ENCODE measurements around the gene ALDH8A1. TPM values are rescaled to one million over a fixed set of nuclear protein-coding genes. Genes with fewer than 3 reads are reported as not detected.

ALDH8A1 gene
- total RNA-seq (2021; fragmentation: NEBNext Ultra II Directional; extraction: Animal tissue kit (Norgen Biotek cat#: 25700)): not detected
- long read RNA-seq: 0 reads

- no peak within 1 kb of the TSS for H3K27ac Mint-ChIP-seq
- no peak for TF ChIP-seq CTCF (IDR thresholded peaks at IDR 0.05)
- H3K4me3 Mint-ChIP-seq: no peak within 1 kb of the TSS
- H3K4me1 Mint-ChIP-seq (ENCODE audit: low read depth): no peaks in the 10 kb centered on the region
- H3K36me3 Mint-ChIP-seq (ENCODE audit: low read depth): no peaks in the 10 kb centered on the region
- no peak for DNase-seq
- peaks cover 3% of the 10 kb centered on the region for H3K27me3 Mint-ChIP-seq (ENCODE audit: insufficient read depth)
- H3K9me3 Mint-ChIP-seq: no peaks in the 10 kb centered on the region
These were observed at the start of gene ALDH8A1 for GRCh38 chr6:134949927-134950326. Gene ALDH8A1, minus strand, starts transcription at chr6:134950101. Its CDS starts 48 bp downstream, at chr6:134950053.

- Mint-ChIP-seq H3K4me3 (no peak overlapping the region), H3K9me3 (no peaks in the 10 kb centered on the region), H3K27me3 (ENCODE audit: insufficient read depth) (no peaks in the 10 kb centered on the region; the same call in 1 of the 2 replicates), H3K36me3 (ENCODE audit: low read depth) (peaks cover 6% of the 10 kb centered on the region; the same call in 1 of the 2 replicates), H3K4me1 (ENCODE audit: low read depth) (no peaks in the 10 kb centered on the region; the same call in 1 of the 2 replicates), H3K27ac (no peak overlapping the region)
- DNase-seq: no peak
- no peak for TF ChIP-seq CTCF (IDR thresholded peaks at IDR 0.05)
These were observed 49.2 kb upstream of the ALDH8A1 start for GRCh38 chr6:134999107-134999506.

GRCh38 chr6:134997133-134997995, 47.5 kb upstream of the ALDH8A1 start:
- TF ChIP-seq CTCF (IDR thresholded peaks at IDR 0.05): no peak
- DNase-seq: no peak
- no peak overlapping the region for H3K4me3 Mint-ChIP-seq
- no peak overlapping the region for H3K27ac Mint-ChIP-seq
- no peaks in the 10 kb centered on the region for H3K9me3 Mint-ChIP-seq
- no peaks in the 10 kb centered on the region; the same call in 1 of the 2 replicates for H3K4me1 Mint-ChIP-seq (ENCODE audit: low read depth)
- peaks cover 6% of the 10 kb centered on the region; the same call in 1 of the 2 replicates for H3K36me3 Mint-ChIP-seq (ENCODE audit: low read depth)
- H3K27me3 Mint-ChIP-seq (ENCODE audit: insufficient read depth): no peaks in the 10 kb centered on the region; the same call in 1 of the 2 replicates

- Mint-ChIP-seq H3K4me1 (ENCODE audit: low read depth) (no peaks in the 10 kb centered on the region; the same call in 1 of the 2 replicates), H3K4me3 (no peak overlapping the region), H3K27me3 (ENCODE audit: insufficient read depth) (no peaks in the 10 kb centered on the region; the same call in 1 of the 2 replicates), H3K36me3 (ENCODE audit: low read depth) (peaks cover 11% of the 10 kb centered on the region; the same call in 1 of the 2 replicates), H3K9me3 (no peaks in the 10 kb centered on the region), H3K27ac (no peak overlapping the region)
- no peak for TF ChIP-seq CTCF (IDR thresholded peaks at IDR 0.05)
- DNase-seq: no peak
These were observed 45.6 kb upstream of the ALDH8A1 start for GRCh38 chr6:134995536-134995935.

- H3K4me1 Mint-ChIP-seq (ENCODE audit: low read depth): no peaks in the 10 kb centered on the region; the same call in 1 of the 2 replicates
- H3K4me3 Mint-ChIP-seq: no peak overlapping the region
- H3K27me3 Mint-ChIP-seq (ENCODE audit: insufficient read depth): no peaks in the 10 kb centered on the region
- no peak for DNase-seq
- peaks cover 11% of the 10 kb centered on the region; the same call in 1 of the 2 replicates for H3K36me3 Mint-ChIP-seq (ENCODE audit: low read depth)
- H3K9me3 Mint-ChIP-seq: no peaks in the 10 kb centered on the region
- H3K27ac Mint-ChIP-seq: no peak overlapping the region
- no peak for TF ChIP-seq CTCF (IDR thresholded peaks at IDR 0.05)
These were observed 44.5 kb upstream of the ALDH8A1 start for GRCh38 chr6:134994431-134994830.

All from HFFc6 (cell line).